GM18858 (cell line): ENCODE data around the gene GFRA1.

Source experiments
- ATAC-seq: cut with Tn5 transposase; IDR thresholded peaks from one replicate; pipeline ENCODE4 v1.9.1; 2021; ENCODE audit not compliant: unreplicated experiment

GFRA1 gene

GRCh38 chr10:116133634-116134033, 139.4 kb downstream of the GFRA1 start:
- no peak for ATAC-seq

GRCh38 chr10:116132780-116133399, 140.1 kb downstream of the GFRA1 start:
- no peak for ATAC-seq

- no peak for ATAC-seq
Measured at GRCh38 chr10:116130006-116130405, 143.0 kb downstream of the GFRA1 start.

GRCh38 chr10:116126954-116127695, 145.9 kb downstream of the GFRA1 start:
- ATAC-seq, result no peak

- no peak for ATAC-seq
Measured at GRCh38 chr10:116126239-116126638, 146.8 kb downstream of the GFRA1 start.

- ATAC-seq, result no peak
Measured at GRCh38 chr10:116125180-116125579, 147.8 kb downstream of the GFRA1 start.

GRCh38 chr10:116124777-116125176, 148.2 kb downstream of the GFRA1 start:
- no peak for ATAC-seq

- no peak for ATAC-seq
Measured at GRCh38 chr10:116122664-116123063, 150.3 kb downstream of the GFRA1 start.

GRCh38 chr10:116121640-116122525, 151.1 kb downstream of the GFRA1 start:
- ATAC-seq, result no peak

GRCh38 chr10:116120688-116121455, 152.1 kb downstream of the GFRA1 start:
- no peak for ATAC-seq

GRCh38 chr10:116118847-116119246, 154.2 kb downstream of the GFRA1 start:
- ATAC-seq, result no peak

GRCh38 chr10:116115797-116116196, 157.2 kb downstream of the GFRA1 start:
- ATAC-seq, result no peak

GRCh38 chr10:116115036-116115641, 157.9 kb downstream of the GFRA1 start:
- ATAC-seq, result no peak

GRCh38 chr10:116113721-116114501, 159.1 kb downstream of the GFRA1 start:
- no peak for ATAC-seq

GRCh38 chr10:116112232-116113231, 160.5 kb downstream of the GFRA1 start:
- no peak for ATAC-seq

GRCh38 chr10:116111483-116112095, 161.4 kb downstream of the GFRA1 start:
- ATAC-seq, result no peak

GRCh38 chr10:116110736-116111135, 162.3 kb downstream of the GFRA1 start:
- ATAC-seq, result no peak

GRCh38 chr10:116109881-116110280, 163.1 kb downstream of the GFRA1 start:
- no peak for ATAC-seq
